CD1c-positive myeloid dendritic cell (primary cell): ENCODE measurements around the gene ZNF605.
"Not testable (repeated sequence)": the region's sequence is repeated elsewhere in the genome, so short reads cannot be mapped to it uniquely, and the experiment has no call there.

Experiments
- DNase-seq: peaks from one replicate; pipeline ENCODE4 v3.0.0-alpha.2; 2016; ENCODE audit errors: extremely low spot score

Gene ZNF605

DNA sequence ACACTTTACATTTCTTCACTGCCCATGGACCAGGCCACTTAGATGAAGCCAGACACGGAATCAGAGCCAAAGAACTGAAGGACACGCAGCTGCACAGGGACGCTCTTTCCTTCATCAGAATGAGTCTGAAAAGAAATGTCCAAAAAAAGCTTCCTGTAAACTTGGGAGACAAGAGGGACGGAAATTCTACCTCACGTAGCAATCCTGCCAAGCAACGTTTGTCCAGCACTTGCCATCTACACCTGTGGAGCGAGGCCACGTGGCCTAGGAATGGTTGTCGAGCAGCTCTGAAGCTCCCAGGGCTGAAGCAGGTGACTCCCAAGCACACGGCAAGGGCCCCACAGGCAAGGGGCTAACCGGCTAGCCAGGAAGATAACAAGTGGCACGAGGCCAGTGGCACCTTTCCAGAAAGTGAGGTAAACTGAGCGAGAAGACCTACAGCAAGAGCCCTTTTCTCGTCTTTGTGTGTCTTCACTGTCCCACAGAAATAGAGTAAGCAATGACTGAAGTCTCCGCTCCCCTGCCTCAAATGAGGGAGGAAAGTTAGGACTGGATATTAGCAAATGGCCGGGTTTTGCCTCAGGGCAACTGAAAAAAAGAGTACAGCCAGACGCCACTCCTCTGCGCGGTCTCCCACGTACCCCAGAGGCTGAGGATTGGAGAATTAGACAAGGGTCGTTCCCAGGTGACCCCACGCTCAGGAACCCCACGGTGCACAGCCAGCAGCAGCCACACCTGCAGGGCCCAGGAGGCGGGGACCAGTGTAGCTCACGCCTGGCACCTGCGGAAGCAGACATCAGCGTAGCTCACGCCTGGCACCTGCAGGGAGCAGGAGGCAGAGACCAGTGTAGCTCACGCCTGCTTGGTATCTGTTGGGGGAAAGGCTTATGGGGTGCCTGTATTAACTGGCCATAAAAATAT, 7.7 kb downstream of the ZNF605 start:
- DNase-seq, result no peak

DNA sequence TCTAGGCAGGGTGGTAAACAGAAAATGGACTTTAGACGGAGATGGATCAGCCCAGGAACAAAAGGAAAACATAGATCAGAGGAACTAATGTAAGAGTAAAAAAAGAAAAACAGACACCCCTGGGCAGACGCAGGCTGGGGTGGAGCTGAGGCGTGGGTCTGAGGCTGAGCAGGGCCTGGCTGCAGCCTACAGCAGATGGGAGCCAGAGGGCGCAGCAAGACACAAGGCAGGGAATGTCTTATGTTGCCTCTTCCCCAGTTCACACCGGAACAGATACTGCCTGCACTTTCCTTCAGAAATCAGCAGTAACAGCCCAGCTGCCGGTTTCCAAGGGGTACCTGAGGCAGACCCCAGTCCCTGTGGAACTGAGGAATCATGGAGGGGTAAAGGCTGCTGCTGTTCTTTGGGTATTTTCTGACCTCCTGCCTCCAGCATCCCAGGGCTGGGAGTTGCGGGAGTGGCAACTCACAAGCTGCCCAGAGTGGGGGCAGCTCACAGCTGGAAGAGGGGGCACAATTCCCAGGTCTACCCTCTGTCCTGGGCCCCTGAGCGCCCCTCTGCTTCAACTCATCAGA, 9.8 kb downstream of the ZNF605 start:
- no peak for DNase-seq

- no peak for DNase-seq
Measured at GRCh38 chr12:132945806-132946205, 10.3 kb downstream of the ZNF605 start.

DNA sequence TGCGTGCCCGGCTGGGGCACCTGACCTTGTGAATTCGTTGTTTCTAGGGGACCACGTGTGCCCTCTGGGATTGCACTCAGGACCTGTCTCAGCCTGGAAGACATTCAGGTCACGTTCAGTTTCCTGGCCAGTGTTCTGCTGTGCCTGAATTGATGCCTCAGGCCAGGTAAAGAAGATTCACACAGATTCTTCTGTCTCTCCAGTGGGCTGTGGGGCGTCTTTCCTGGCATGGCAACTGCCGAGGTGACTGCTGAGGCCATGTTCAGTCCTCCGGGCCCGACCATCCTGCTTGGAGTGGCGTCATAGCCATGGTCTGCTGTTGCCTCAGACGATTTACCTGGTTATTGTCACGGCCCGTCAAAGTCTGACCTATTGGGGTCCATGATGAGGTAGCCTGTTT, 13.5 kb downstream of the ZNF605 start:
- no peak for DNase-seq

DNA sequence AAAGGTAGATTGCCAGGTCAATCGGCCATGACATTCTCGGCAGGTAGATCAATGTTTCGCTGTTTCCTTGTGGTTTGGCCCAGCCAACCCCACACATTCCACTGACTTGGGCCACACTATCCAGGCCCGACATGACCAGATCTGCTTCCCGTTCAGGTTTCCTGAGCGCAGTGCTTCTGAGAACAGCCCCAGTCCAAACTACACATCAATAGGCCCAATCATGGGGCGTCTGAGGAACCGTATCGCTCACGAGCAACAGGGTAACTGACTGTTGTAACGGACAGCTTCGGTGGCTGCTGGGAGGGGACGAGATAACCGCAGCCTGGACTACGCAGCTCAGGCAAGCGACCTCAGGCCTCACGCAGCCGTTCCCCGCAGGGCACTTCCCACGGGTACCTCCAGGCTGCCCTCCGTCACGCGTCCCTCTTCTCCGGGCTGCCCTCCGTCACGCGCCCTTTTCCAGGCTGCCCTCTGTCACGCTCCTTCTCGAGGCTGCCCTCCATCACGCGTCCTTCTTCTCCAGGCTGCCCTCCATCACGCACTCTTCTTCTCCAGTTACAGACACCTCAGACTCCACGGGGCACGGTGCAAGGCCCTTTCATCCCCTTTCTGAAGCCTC, 14.7 kb downstream of the ZNF605 start:
- DNase-seq, result no peak

DNA sequence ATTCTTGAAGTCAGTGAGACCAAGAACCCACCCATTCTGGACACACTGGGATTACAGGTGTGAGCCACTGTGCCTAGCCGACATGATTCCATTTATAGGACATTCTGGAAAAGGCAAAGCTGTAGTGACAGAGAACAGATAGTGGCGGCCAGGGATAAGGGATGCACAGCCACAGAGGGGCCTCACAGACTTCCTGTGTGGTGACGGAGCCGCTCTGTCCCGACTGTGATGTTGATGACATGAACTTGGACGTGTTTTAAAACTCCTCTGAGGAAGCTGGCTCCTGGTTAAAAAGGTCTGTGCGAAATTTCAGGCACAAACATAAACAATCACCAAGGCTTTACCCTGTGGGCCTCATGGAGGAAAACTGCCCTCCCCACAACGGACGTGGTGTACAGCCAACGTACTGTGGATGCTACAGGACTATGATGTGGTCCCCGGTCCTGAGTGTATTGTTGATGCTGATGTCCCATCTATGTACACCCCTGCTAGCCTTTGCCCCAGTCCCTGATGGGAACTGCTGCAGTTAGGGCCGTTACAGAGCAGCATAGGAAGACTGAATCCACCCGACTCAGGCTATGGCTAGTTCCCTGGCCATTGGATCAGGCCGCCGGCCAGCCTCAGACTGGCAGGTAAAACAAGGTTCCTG, 15.9 kb downstream of the ZNF605 start:
- DNase-seq, result no peak

- not testable (repeated sequence) for DNase-seq
Measured at GRCh38 chr12:132938807-132939206, 17.3 kb downstream of the ZNF605 start.

DNA sequence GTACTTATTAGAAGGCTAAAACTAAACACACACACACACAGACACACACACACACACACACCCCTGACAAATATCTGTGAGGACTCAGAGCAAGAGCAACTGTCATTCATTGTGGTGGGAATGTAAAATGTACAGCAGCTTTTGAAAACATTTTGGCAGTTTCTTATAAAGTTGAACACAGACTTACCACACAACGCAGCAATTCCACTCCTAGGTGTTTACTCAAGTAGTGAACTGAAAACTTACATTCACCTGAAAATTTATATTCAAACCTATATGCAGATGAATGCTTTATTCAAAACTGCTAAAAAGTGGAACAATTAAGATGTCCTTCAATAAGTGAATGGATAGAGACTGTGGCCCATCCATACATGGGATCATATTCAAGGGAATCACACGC, 18.6 kb downstream of the ZNF605 start:
- DNase-seq, result no peak

GRCh38 chr12:132936921-132937320, 19.2 kb downstream of the ZNF605 start:
- not testable (repeated sequence) for DNase-seq

DNA sequence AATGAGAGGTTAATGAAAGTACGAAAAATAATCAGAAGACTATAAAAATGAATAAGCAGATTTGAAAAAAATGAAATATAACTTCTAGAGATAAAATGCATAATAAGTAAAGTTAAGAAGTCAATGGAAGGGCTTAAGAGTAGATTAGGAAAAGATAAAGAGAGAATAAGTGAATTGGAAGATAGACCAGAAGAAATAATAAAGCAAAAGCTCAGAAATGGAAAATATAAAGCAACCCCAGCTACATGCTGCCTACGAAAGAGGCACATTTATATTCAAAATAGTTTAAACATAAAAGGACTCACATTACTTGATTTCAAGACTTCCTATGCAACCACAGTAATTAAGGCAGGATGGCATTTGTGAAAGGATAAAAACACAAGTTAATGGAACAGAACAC, 19.9 kb downstream of the ZNF605 start:
- DNase-seq, result no peak

DNA sequence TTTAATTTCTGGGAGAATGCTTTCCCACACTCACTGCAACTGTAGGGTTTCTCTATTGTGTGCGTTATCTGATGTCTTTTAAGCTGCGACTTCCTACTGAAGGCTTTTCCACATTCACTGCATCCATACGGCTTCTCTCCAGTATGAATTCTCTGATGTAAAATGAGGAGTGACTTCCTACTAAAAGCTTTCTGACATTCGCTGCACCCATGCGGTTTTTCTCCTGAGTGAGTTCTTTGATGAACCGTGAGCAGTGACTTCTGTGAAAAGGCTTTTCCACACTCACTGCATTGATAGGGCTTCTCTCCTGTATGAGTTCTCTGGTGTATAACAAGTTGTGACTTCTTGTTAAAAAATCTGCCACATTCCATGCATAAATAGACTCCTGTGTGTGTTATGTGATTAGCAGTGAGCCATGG, 29.7 kb downstream of the ZNF605 start:
- DNase-seq, result no peak

GRCh38 chr12:132925597-132926414, 30.3 kb downstream of the ZNF605 start:
- DNase-seq, result no peak

DNA sequence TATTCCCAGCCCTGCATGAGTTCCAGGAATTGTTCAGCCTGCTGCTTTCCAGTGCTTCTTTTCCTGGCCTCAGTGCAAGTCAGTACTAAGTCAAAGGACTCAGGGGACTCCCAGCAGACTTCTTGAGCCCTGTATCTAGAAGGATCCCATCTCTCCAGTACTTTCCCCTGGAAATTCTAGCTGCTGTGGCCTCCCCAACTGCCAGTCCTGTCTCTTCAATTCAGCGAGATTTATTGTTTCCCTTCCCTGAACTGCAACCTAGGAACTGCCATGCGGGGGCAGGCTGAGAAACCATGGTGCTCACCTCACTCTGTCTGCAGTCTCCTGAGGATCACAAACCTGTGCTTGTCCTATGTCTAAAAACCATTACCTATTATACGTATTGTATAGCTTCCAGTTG, 31.8 kb downstream of the ZNF605 start:
- DNase-seq, result no peak

DNA sequence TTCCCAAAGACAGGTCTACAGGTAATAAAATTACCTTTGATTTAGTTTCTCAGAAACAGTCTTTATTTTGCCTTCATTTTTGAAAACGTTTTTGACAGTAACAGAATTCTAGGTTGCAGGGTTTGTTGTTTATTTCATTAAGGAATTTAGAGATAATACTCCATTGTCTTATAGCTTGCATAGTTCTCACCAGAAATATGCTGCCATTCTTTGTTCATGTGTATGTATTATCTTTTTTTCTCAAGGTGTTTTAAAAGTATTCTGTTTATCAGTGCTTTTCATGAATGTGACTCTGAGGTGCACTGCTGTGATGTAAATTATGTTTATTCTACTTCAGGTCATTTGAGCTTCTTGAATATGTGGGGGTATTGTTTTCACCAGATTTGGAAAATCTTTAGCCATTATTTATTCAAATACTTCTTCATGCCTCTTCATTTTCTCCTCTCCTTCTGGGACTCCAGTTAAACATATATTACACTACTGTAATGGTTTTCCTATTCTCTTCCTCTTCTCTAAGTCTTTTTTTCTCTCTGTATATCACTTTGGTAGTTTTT, 32.7 kb downstream of the ZNF605 start:
- DNase-seq, result no peak

GRCh38 chr12:132922676-132923075, 33.4 kb downstream of the ZNF605 start:
- no peak for DNase-seq

DNA sequence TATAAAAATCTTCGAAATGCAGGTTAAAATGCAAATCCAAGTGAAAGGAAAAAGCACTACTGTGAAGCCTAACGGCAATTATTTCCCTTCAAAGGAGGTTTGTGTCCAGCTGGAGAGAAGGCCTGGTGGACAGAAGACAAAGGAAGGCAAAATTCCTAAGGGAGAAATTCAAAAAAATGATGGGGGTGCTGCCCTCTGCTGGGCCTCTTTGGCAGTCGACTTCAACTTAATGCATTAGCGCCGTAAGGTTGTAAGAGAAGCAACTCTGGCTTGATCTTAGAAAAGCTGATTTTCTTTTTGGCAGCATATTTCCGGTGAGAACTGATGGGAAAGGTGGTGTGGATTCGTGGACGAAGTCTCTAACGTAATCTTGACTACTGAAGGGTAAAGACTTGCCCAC, 34.4 kb downstream of the ZNF605 start:
- no peak for DNase-seq

DNA sequence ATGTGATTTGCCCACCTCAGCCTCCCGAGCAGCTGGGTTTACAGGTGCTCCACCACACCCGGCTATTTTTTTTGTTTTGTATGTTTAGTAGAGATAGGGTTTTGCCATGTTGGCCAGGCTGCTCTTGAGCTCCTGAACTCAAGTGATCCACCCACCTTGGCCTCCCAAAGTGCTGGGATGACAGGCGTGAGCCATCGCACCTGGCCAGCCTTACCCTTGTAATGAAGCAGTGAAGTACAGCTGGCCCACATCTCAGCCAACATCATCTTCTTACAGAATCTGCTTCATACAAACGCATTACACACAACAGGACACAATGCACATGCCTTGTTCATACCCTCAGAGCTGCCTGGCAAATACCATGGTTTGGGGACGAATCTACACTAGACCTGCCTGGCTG, 37.4 kb downstream of the ZNF605 start:
- no peak for DNase-seq

DNA sequence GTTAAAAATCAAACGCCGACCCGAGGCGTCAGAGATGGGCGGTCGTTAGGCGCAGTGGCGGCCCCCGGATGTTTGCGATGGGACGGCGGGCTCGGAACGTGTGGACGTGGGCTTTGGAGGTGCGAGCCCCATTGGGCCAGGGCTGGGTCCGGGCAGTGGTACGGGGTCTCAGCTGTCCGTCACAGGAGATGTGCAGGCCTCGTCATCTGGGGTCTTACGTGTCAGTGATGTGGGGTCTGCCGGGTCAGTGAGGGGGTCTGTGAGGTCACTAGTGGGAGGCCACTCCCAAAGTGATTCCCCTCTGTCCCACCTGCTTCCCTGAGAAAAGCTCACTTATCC, 47.1 kb downstream of the ZNF605 start:
- no peak for DNase-seq

DNA sequence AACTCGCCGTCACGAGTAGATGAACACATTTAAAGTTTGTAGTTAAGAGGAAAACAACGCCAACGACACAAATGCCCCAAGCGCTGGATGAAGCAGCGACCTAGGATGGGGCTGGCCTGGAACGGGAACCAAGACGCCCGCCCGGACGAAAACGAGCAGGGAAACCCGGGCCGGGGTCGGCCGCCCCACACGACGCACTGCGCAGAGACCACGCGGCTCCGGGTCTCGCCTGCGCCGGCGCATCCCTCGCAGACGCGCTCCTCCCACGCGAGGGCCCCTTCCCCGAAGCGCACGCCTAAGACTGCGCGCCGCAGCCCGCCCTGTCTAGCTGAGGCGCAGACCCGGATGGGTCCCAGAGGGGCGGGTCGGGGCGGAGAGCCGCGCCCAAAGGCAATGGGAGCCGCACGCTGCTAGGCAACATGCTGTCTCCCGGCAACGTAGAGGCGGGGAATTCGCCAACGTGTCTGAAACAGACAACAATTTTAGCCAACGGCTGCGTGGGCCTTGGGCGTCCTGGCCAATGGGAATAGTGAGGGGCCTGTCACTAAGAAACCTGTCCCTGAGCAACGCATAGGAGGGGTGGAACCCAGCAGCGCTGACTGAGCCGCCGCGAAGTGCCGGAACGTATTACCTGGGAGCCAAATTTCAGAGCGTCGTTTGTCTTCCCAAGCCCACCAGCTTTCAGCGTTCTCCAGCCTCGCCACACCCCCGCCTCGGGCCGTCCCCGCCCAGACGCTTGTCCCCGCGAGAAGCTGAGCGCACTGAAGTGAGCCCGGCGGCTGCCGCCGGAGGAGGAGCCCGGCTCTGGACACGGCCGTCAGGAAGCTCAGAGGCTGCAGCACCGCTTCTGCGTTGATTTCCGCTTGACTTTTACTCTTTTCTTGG, 47.7 kb downstream of the ZNF605 start:
- DNase-seq, result peak; percentile 94

DNA sequence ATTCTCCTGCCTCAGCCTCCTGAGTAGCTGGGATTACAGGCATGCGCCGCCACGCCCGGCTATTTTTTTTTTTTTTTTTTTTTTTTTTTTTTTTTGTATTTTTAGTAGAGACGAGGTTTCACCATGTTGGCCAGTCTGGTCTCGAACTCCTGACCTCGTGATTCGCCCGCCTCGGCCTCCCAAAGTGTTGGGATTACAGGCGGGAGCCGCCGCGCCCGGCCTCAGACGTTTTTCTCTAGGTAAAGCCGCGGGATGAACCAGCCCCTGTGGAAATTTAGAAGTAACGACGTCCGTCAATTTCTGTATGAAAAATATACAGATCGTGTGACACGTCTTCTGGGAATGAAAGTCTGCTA, 48.3 kb downstream of the ZNF605 start:
- not testable (repeated sequence) for DNase-seq
